Measurements from ENCODE around the gene ENTPD8. TPM values are rescaled to one million over a fixed set of nuclear protein-coding genes. Genes with fewer than 3 reads are reported as not detected.

The ENTPD8 gene
- total RNA-seq, 2 experiments from 2014 or later: not detected

DNA sequence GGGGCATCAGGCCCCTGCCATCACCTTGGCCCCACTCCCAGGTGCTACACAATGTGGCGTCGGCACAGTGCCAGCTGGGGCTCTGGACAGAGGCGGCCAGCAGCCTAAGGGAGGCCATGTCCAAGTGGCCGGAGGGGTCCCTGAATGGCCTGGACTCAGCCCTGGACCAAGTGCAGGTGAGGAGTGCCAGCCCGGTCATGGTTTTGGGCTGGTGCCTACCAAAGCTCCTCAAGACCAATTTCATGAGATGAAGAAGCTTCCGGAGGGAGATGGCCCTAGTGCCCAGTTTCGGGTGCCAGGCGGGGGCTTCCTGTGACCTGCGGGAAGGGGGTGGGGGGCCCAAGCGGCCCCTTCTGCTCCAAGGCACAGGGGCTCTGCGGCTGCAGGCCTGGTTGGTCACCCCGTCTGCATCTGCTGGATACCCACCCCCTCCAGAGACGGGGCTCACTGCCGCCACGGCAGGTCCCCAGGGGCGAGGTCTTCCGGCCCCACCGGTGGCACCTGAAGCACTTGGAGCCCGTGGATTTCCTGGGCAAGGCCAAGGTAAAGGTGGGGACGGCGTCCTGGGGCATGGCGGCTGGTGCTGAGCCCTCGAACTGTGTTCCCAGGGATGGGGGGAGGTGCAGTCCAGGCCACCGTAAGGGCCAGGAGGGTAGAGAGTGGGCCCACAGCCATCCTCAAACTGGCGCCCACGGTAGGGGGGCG, 12.2 kb downstream of the ENTPD8 start:
- ChIA-PET CTCF (ENCODE audit: unreplicated experiment) (interaction anchor here (0.6 kb wide), 1 partner anchor 159 kb away, joined by 13 read pairs; no protein-coding TSS in a partner anchor), POLR2A (interaction anchor here (0.6 kb wide), 1 partner anchor 315 kb away, joined by 6 read pairs; no protein-coding TSS in a partner anchor)
- no peak for TF ChIP-seq EZH2phosphoT487 (IDR thresholded peaks at IDR 0.05; ENCODE audit: borderline replicate concordance, low read depth, low read length)
- TF ChIP-seq, protein P1, sequence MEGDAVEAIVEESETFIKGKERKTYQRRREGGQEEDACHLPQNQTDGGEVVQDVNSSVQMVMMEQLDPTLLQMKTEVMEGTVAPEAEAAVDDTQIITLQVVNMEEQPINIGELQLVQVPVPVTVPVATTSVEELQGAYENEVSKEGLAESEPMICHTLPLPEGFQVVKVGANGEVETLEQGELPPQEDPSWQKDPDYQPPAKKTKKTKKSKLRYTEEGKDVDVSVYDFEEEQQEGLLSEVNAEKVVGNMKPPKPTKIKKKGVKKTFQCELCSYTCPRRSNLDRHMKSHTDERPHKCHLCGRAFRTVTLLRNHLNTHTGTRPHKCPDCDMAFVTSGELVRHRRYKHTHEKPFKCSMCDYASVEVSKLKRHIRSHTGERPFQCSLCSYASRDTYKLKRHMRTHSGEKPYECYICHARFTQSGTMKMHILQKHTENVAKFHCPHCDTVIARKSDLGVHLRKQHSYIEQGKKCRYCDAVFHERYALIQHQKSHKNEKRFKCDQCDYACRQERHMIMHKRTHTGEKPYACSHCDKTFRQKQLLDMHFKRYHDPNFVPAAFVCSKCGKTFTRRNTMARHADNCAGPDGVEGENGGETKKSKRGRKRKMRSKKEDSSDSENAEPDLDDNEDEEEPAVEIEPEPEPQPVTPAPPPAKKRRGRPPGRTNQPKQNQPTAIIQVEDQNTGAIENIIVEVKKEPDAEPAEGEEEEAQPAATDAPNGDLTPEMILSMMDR (conservative IDR thresholded peaks at IDR 0.05; ENCODE audit: low read length): no peak
- Histone ChIP-seq H3K36me3 (ENCODE audit: insufficient read depth, low read length) (no peaks in the 10 kb centered on the region), H3K27ac (ENCODE audit: low read depth, low read length, poor library complexity, severe bottlenecking) (no peak overlapping the region), H3K9me2 (ENCODE audit: insufficient read depth, low read length) (no peaks in the 10 kb centered on the region), H3K4me2 (ENCODE audit: low read length) (no peak overlapping the region), H3K4me1 (ENCODE audit: insufficient read depth, low read length, poor library complexity, severe bottlenecking) (peaks cover 18% of the 10 kb centered on the region), H4K20me1 (ENCODE audit: insufficient read depth, low read length) (no peaks in the 10 kb centered on the region), H3K4me3 (ENCODE audit: low read depth, low read length, poor library complexity, severe bottlenecking) (no peak overlapping the region), H3K9me3 (ENCODE audit: low read length) (no peaks in the 10 kb centered on the region), H2AFZ (ENCODE audit: low read length) (no peak overlapping the region), H3K79me2 (ENCODE audit: insufficient read depth, low read depth, low read length) (no peaks in the 10 kb centered on the region)
- intact Hi-C loops (cut with micrococcal nuclease; ENCODE audit: unreplicated experiment): no loop called here
- DNase-seq (ENCODE audit: low spot score): no peak
- BruUV-seq (replicated peaks): no TSS peak

DNA sequence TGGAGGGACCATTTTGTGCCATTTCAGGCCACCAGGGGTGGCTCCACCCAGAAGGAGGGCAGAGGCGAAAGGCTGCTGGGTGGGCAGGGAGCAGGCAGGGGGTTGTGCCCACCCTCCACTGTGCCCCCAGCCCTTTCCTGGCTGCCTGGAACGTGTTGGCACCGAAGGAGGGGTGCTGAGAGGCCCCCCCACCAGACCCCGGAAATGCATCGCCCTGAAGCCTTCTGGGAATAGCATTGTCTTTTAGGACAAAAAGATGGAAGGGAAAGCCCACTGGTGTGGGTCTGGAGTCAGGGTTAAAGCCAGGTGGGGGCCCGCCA, 12.9 kb downstream of the ENTPD8 start:
- no TSS peak for BruUV-seq (replicated peaks)
- Histone ChIP-seq H3K79me2 (ENCODE audit: insufficient read depth, low read depth, low read length) (no peaks in the 10 kb centered on the region), H3K4me1 (ENCODE audit: insufficient read depth, low read length, poor library complexity, severe bottlenecking) (peaks cover 18% of the 10 kb centered on the region), H3K9me2 (ENCODE audit: insufficient read depth, low read length) (no peaks in the 10 kb centered on the region), H2AFZ (ENCODE audit: low read length) (no peak overlapping the region), H3K4me2 (ENCODE audit: low read length) (no peak overlapping the region), H3K9me3 (ENCODE audit: low read length) (no peaks in the 10 kb centered on the region), H3K27ac (ENCODE audit: low read depth, low read length, poor library complexity, severe bottlenecking) (no peak overlapping the region), H3K4me3 (ENCODE audit: low read depth, low read length, poor library complexity, severe bottlenecking) (no peak overlapping the region), H4K20me1 (ENCODE audit: insufficient read depth, low read length) (no peaks in the 10 kb centered on the region), H3K36me3 (ENCODE audit: insufficient read depth, low read length) (no peaks in the 10 kb centered on the region)
- intact Hi-C loops (cut with micrococcal nuclease; ENCODE audit: unreplicated experiment): no loop called here
- POLR2A ChIA-PET: interaction anchor here (0.6 kb wide), 1 partner anchor 316 kb away, joined by 6 read pairs; no protein-coding TSS in a partner anchor
- TF ChIP-seq EZH2phosphoT487 (IDR thresholded peaks at IDR 0.05; ENCODE audit: borderline replicate concordance, low read depth, low read length): no peak
- TF ChIP-seq, protein P1 (conservative IDR thresholded peaks at IDR 0.05; ENCODE audit: low read length): no peak
- CTCF ChIA-PET (ENCODE audit: unreplicated experiment): interaction anchor here (0.6 kb wide), 1 partner anchor 159 kb away, joined by 13 read pairs; no protein-coding TSS in a partner anchor
- DNase-seq (ENCODE audit: low spot score): no peak
